ENCODE measurements around the gene GDNF. TPM values are rescaled to one million over a fixed set of nuclear protein-coding genes. Genes with fewer than 3 reads are reported as not detected.

The GDNF gene
- polyA plus RNA-seq, 3 donors: not detected

GRCh38 chr5:37847978-37848425 lies 8.2 kb upstream of the GDNF start:
- no peaks in the 10 kb centered on the region for H3K4me1 Mint-ChIP-seq
- Histone ChIP-seq H3K27ac (ENCODE audit: low read depth in 1 of 2, low read length in 2 of 2) (no peak overlapping the region), H3K79me2 (ENCODE audit: insufficient read depth, low read length) (no peaks in the 10 kb centered on the region), H3K9me3 (replicated peaks in 1 of 2; ENCODE audit: control insufficient read depth in 1 of 2, insufficient read depth in 1 of 2, low read length in 2 of 2) (no peaks in the 10 kb centered on the region), H4K20me1 (ENCODE audit: insufficient read depth, low read length) (no peaks in the 10 kb centered on the region), H2AFZ (ENCODE audit: insufficient read depth, low read depth, low read length, poor library complexity, severe bottlenecking) (no peak overlapping the region), H3K36me3 (replicated peaks in 1 of 2; ENCODE audit: control insufficient read depth in 1 of 2, insufficient read depth in 2 of 2, low read length in 2 of 2) (no peaks in the 10 kb centered on the region), H3K4me3 (replicated peaks in 1 of 3; ENCODE audit: low read depth in 2 of 3, low read length in 3 of 3) (no peak overlapping the region), H3K27me3 (ENCODE audit: control insufficient read depth in 2 of 2, insufficient read depth in 2 of 2, low read length in 2 of 2) (peaks cover 13 to 21% of the 10 kb centered on the region in 2 donors), H3K4me1 (ENCODE audit: control insufficient read depth in 1 of 2, insufficient read depth in 2 of 2, low read length in 2 of 2) (no peaks in the 10 kb centered on the region), H3K4me2 (replicated peaks; ENCODE audit: extremely low read depth, low read length, poor library complexity, severe bottlenecking) (no peak overlapping the region), H3K9ac (ENCODE audit: insufficient read depth, low read length, poor library complexity, severe bottlenecking) (no peak overlapping the region)
- no CpG with 5 or more reads among the region's 3 CpGs for WGBS (ENCODE audit: insufficient coverage)
- peaks cover 13 to 31% (median 22%) of the 10 kb centered on the region in 3 donors for H3K27me3 Mint-ChIP-seq (ENCODE audit: low read depth in 3 of 3)
- no peak overlapping the region for H3K4me3 Mint-ChIP-seq
- H3K27ac Mint-ChIP-seq: no peak overlapping the region
- no peaks in the 10 kb centered on the region for H3K36me3 Mint-ChIP-seq
- H3K9me3 Mint-ChIP-seq: peaks cover 0 to 5% (median 0%) of the 10 kb centered on the region in 7 donors
- no peak for DNase-seq
- intact Hi-C loops (cut with micrococcal nuclease): no loop called here
- TF ChIP-seq, protein P1, sequence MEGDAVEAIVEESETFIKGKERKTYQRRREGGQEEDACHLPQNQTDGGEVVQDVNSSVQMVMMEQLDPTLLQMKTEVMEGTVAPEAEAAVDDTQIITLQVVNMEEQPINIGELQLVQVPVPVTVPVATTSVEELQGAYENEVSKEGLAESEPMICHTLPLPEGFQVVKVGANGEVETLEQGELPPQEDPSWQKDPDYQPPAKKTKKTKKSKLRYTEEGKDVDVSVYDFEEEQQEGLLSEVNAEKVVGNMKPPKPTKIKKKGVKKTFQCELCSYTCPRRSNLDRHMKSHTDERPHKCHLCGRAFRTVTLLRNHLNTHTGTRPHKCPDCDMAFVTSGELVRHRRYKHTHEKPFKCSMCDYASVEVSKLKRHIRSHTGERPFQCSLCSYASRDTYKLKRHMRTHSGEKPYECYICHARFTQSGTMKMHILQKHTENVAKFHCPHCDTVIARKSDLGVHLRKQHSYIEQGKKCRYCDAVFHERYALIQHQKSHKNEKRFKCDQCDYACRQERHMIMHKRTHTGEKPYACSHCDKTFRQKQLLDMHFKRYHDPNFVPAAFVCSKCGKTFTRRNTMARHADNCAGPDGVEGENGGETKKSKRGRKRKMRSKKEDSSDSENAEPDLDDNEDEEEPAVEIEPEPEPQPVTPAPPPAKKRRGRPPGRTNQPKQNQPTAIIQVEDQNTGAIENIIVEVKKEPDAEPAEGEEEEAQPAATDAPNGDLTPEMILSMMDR (IDR thresholded peaks at IDR 0.05): no peak

- TF ChIP-seq, protein P1 (IDR thresholded peaks at IDR 0.05): no peak
- Mint-ChIP-seq H3K9me3 (peaks cover 0 to 5% (median 1%) of the 10 kb centered on the region in 7 donors), H3K4me1 (no peaks in the 10 kb centered on the region), H3K27me3 (ENCODE audit: low read depth in 3 of 3) (peaks cover 23 to 42% (median 31%) of the 10 kb centered on the region in 3 donors), H3K4me3 (peak overlapping the region in 1 of 2 donors; percentile 22), H3K27ac (no peak overlapping the region), H3K36me3 (no peaks in the 10 kb centered on the region)
- no peak overlapping the region for H3K27ac ChIP-seq (ENCODE audit: low read depth in 1 of 2, low read length in 2 of 2)
- H4K20me1 ChIP-seq (ENCODE audit: insufficient read depth, low read length): no peaks in the 10 kb centered on the region
- H3K4me2 ChIP-seq (replicated peaks; ENCODE audit: extremely low read depth, low read length, poor library complexity, severe bottlenecking): no peak overlapping the region
- peaks cover 20 to 27% of the 10 kb centered on the region in 2 donors for H3K27me3 ChIP-seq (ENCODE audit: control insufficient read depth in 2 of 2, insufficient read depth in 2 of 2, low read length in 2 of 2)
- H3K4me1 ChIP-seq (ENCODE audit: control insufficient read depth in 1 of 2, insufficient read depth in 2 of 2, low read length in 2 of 2): no peaks in the 10 kb centered on the region
- H2AFZ ChIP-seq (ENCODE audit: insufficient read depth, low read depth, low read length, poor library complexity, severe bottlenecking): no peak overlapping the region
- H3K9me3 ChIP-seq (replicated peaks in 1 of 2; ENCODE audit: control insufficient read depth in 1 of 2, insufficient read depth in 1 of 2, low read length in 2 of 2): no peaks in the 10 kb centered on the region
- intact Hi-C loops (cut with micrococcal nuclease): no loop called here
- H3K9ac ChIP-seq (ENCODE audit: insufficient read depth, low read length, poor library complexity, severe bottlenecking): no peak overlapping the region
- H3K79me2 ChIP-seq (ENCODE audit: insufficient read depth, low read length): no peaks in the 10 kb centered on the region
- H3K4me3 ChIP-seq (replicated peaks in 1 of 3; ENCODE audit: low read depth in 2 of 3, low read length in 3 of 3): no peak overlapping the region
- H3K36me3 ChIP-seq (replicated peaks in 1 of 2; ENCODE audit: control insufficient read depth in 1 of 2, insufficient read depth in 2 of 2, low read length in 2 of 2): no peaks in the 10 kb centered on the region
- DNase-seq: no peak
- WGBS (ENCODE audit: insufficient coverage): no CpG with 5 or more reads among the region's 4 CpGs
Measured at GRCh38 chr5:37846786-37847310, 7.0 kb upstream of the GDNF start.
